Ovary (tissue), 9 donors: Measurements from ENCODE around the gene BDKRB1. TPM values are rescaled to one million over a fixed set of nuclear protein-coding genes. Genes with fewer than 3 reads are reported as not detected.

Source experiments
- DNase-seq, 5 donors: peaks; one replicate each; pipeline ENCODE4 v3.0.0-alpha.2; 2019 to 2020
- H3K27ac ChIP-seq, 2 donors: fragments of 200-600 bp; one replicate each; pipeline versions ENCODE4 v1.5.1 to v1.8.0; 2019 to 2022
- H3K27me3 ChIP-seq: fragments of 200-600 bp; one replicate; pipeline ENCODE4 v1.8.0; 2022
- H3K36me3 ChIP-seq: fragments of 200-600 bp; sonication (generic); one replicate; pipeline ENCODE4 v1.5.1; 2019
- H3K4me1 ChIP-seq: one replicate; pipeline ENCODE4 v1.8.1; 2013; ENCODE audit warnings: mild to moderate bottlenecking, moderate library complexity; ENCODE audit not compliant: insufficient read depth
- H3K4me3 ChIP-seq: fragments of 200-600 bp; sonication (generic); one replicate; pipeline ENCODE4 v1.5.1; 2017
- H3K9me3 ChIP-seq, 2 donors: fragments of 200-600 bp in 1 of 2; sonication (generic) in 1 of 2; one replicate each; pipeline versions ENCODE4 v1.5.1 to v1.8.1; 2013 to 2019; ENCODE audit warnings: mild to moderate bottlenecking in 1 of 2, moderate library complexity in 1 of 2
- EP300 ChIP-seq: sonication (generic); formaldehyde crosslinking; IDR thresholded peaks from one replicate; pipeline ENCODE4 v1.6.1; 2017; ENCODE audit warnings: antibody characterized with exemption
- POLR2A ChIP-seq: fragments of 450-650 bp; IDR thresholded peaks from one replicate; pipeline ENCODE4 v1.6.1; 2017; ENCODE audit warnings: antibody characterized with exemption, mild to moderate bottlenecking, moderate library complexity
- WGBS, 3 donors: extraction: QIAGEN DNeasy Blood & Tissue Kit in 1 of 3; methylation state at CpG; one replicate each; pipeline versions ENCODE4 v1.1.5 to v1.1.7; 2013 to 2017; 5-methylcytosine and 5-hydroxymethylcytosine counted together
- intact Hi-C, 4 donors: fragments of 100-400 bp; cut with DNase I; formaldehyde crosslinking; loops; one replicate each; pipeline versions ENCODE4 v1.11.0 to v1.15.1; 2022 to 2023
- polyA plus RNA-seq, 2 donors: library from polyadenylated mRNA; stranded (reverse); fragments of 200-250 nt in 1 of 2; fragments of 350-450 nt in 1 of 2; fragmentation: Illumina TruSeq in 1 of 2; extraction: RNeasy Lipid Tissue Mini Kit (QIAGEN cat#74804) in 1 of 2; gene quantifications; one replicate each; pipeline ENCODE4 v1.2.3, GENCODE V29; 2013 to 2014
- small RNA-seq: library from RNA; depleted of rRNA; stranded (forward); fragments of <200 nt; gene quantifications from one replicate; pipeline ENCODE3, GENCODE V24; 2016
- total RNA-seq, 7 donors: library from RNA; depleted of rRNA in 2 of 7; stranded (reverse); fragments of >200 nt in 2 of 7; fragmentation: NEBNext Ultra II Directional in 3 of 7; extraction: Animal tissue kit (Norgen Biotek cat#: 25700) in 3 of 7; gene quantifications; one replicate each; pipeline versions ENCODE4 v1.1.0 to v1.2.4, GENCODE V29; 2016 to 2023
- TF ChIP-seq, protein P1 (sequence below), 3 donors: fragments of 450-650 bp in 2 of 3; fragments of 200-600 bp in 1 of 3; IDR thresholded peaks; one replicate each; pipeline versions ENCODE4 v1.5.1 to v1.8.0; 2016 to 2022; ENCODE audit warnings: antibody characterized with exemption in 3 of 3, mild to moderate bottlenecking in 1 of 3
- donor health status: DM: no; HTN: no; CAD: no; lungs with moderate emphysema.
- donor health status: DM: no; HTN: no; CAD: no.
- donor health status: Bipolar disorder and iron deficiency.
- donor health status: DM: yes; HTN: yes; CAD: no.
- donor health status: DM: no; HTN: no; CAD: no.
- donor health status: DM: yes; HTN: yes; CAD: no.

BDKRB1 gene
- total and polyA plus RNA-seq, 9 donors: 0.30 to 5.3 (median 0.75) TPM; not detected in 5

DNA sequence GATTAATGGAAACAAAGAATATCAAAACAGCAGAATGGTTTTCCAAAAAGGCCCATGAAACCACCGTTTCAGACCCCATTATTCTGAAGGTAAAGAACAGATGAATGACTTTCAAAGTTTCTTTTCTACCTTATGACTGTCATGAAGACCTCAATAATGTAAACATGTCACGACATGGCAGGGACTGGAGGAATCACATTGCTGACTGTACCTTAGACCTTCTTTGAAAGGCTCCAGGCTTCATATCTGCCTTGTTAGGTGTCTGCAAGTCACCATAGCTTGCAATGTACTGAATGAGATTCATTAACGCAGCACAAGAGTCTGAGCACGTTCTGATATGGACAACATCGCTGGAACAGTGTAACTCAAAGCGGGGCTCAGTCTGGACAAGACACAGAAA lies 54.9 kb downstream of the BDKRB1 start:
- no peaks in the 10 kb centered on the region for H3K9me3 ChIP-seq
- H3K4me1 ChIP-seq: no peaks in the 10 kb centered on the region
- no peak overlapping the region for H3K27ac ChIP-seq
- H3K4me3 ChIP-seq: no peak overlapping the region
- whole genome bisulfite sequencing, 3 donors: 89 to 93% (median 90%) methylated on average over 6 of the region's 6 CpGs
- H3K27me3 ChIP-seq: no peaks in the 10 kb centered on the region
- DNase-seq: no peak
- intact Hi-C loops: no loop called here
- no peaks in the 10 kb centered on the region for H3K36me3 ChIP-seq
- TF ChIP-seq, protein P1, sequence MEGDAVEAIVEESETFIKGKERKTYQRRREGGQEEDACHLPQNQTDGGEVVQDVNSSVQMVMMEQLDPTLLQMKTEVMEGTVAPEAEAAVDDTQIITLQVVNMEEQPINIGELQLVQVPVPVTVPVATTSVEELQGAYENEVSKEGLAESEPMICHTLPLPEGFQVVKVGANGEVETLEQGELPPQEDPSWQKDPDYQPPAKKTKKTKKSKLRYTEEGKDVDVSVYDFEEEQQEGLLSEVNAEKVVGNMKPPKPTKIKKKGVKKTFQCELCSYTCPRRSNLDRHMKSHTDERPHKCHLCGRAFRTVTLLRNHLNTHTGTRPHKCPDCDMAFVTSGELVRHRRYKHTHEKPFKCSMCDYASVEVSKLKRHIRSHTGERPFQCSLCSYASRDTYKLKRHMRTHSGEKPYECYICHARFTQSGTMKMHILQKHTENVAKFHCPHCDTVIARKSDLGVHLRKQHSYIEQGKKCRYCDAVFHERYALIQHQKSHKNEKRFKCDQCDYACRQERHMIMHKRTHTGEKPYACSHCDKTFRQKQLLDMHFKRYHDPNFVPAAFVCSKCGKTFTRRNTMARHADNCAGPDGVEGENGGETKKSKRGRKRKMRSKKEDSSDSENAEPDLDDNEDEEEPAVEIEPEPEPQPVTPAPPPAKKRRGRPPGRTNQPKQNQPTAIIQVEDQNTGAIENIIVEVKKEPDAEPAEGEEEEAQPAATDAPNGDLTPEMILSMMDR (IDR thresholded peaks at IDR 0.05): no peak
- no peak for TF ChIP-seq POLR2A
- TF ChIP-seq EP300: no peak

Small RNA genes within 50 kb of the gene (small RNA-seq; reads per million reads assigned to genes)
- not detected for gene CKS1BP1

Other genes starting within 250 kb of the BDKRB1 start
- 10 to 100 TPM in 1 of 7 donors, 1 to 10 TPM in 6; 3.9 to 17.5 (median 7.7) TPM for gene C14orf132, start 216.8 kb upstream of the BDKRB1 start, total RNA-seq
- 10 to 100 TPM in 1 of 2 donors, 1 to 10 TPM in 1; 6.0 to 20.3 TPM for gene C14orf132, start 216.8 kb upstream of the BDKRB1 start, polyA plus RNA-seq
- gene BDKRB2, start 51.4 kb upstream of the BDKRB1 start, total RNA-seq: 1 to 10 TPM in 4 of 7 donors, under 1 TPM in 3; 0.83 to 3.2 (median 1.9) TPM
- 1 to 10 TPM in 1 of 2 donors, under 1 TPM in 1; 0.40 to 3.3 TPM for gene BDKRB2, start 51.4 kb upstream of the BDKRB1 start, polyA plus RNA-seq
- 10 to 100 TPM; 20.2 to 33.1 (median 25.8) TPM for gene ATG2B, start 107.1 kb downstream of the BDKRB1 start, total RNA-seq
- 10 to 100 TPM in 1 of 2 donors, 1 to 10 TPM in 1; 5.3 to 14.1 TPM for gene ATG2B, start 107.1 kb downstream of the BDKRB1 start, polyA plus RNA-seq
- 10 to 100 TPM in 4 of 7 donors, 1 to 10 TPM in 3; 6.3 to 15.4 (median 10.1) TPM for gene GSKIP, start 107.3 kb downstream of the BDKRB1 start, total RNA-seq
- 10 to 100 TPM in 1 of 2 donors, 1 to 10 TPM in 1; 10.0 to 10.4 TPM for gene GSKIP, start 107.3 kb downstream of the BDKRB1 start, polyA plus RNA-seq
- 10 to 100 TPM in 1 of 7 donors, 1 to 10 TPM in 4, under 1 TPM in 2; 0.48 to 17.2 (median 1.4) TPM for gene AK7, start 135.9 kb downstream of the BDKRB1 start, total RNA-seq
- gene AK7, start 135.9 kb downstream of the BDKRB1 start, polyA plus RNA-seq: 1 to 10 TPM in 1 of 2 donors, under 1 TPM in 1; 0.47 to 1.2 TPM
- 100 to 1,000 TPM; 119 to 187 (median 175) TPM for gene PAPOLA, start 246.2 kb downstream of the BDKRB1 start, total RNA-seq
- 100 to 1,000 TPM in 1 of 2 donors, 10 to 100 TPM in 1; 68.5 to 115 TPM for gene PAPOLA, start 246.2 kb downstream of the BDKRB1 start, polyA plus RNA-seq